H9 (cell line): ENCODE measurements around the gene ARAF. TPM values are rescaled to one million over a fixed set of nuclear protein-coding genes. Genes with fewer than 3 reads are reported as not detected.
"Not testable (repeated sequence)": the region's sequence is repeated elsewhere in the genome, so short reads cannot be mapped to it uniquely, and the experiment has no call there.

Experiments
- DNase-seq: peaks from one replicate; pipeline ENCODE4 v3.0.0-alpha.2; 2017
- H2AFZ ChIP-seq: one replicate; pipeline ENCODE4 v1.6.1; 2013; ENCODE audit warnings: mild to moderate bottlenecking, low read length, control low read depth, moderate library complexity
- H2AK5ac ChIP-seq: 2 replicates; pipeline ENCODE4 v1.6.1; 2013; ENCODE audit warnings: low read length, control low read depth, mixed read lengths; ENCODE audit not compliant: insufficient read length
- H2BK120ac ChIP-seq: one replicate; pipeline ENCODE4 v1.6.1; 2013; ENCODE audit warnings: low read depth, mild to moderate bottlenecking, low read length, control low read depth, inconsistent platforms; ENCODE audit not compliant: poor library complexity, severe bottlenecking
- H2BK12ac ChIP-seq: 2 replicates; pipeline ENCODE4 v1.6.1; 2013; ENCODE audit warnings: low read length, control low read depth, mixed read lengths, low read depth; ENCODE audit not compliant: insufficient read length
- H2BK15ac ChIP-seq: 2 replicates; pipeline ENCODE4 v1.6.1; 2013; ENCODE audit warnings: low read depth, low read length, control low read depth
- H2BK20ac ChIP-seq: one replicate; pipeline ENCODE4 v1.6.1; 2013; ENCODE audit warnings: low read depth, mild to moderate bottlenecking, low read length, control low read depth, inconsistent platforms; ENCODE audit not compliant: poor library complexity, severe bottlenecking
- H2BK5ac ChIP-seq: 2 replicates; pipeline ENCODE4 v1.6.1; 2013; ENCODE audit warnings: low read length, control low read depth, mixed read lengths; ENCODE audit not compliant: insufficient read length
- H3K14ac ChIP-seq: 2 replicates; pipeline ENCODE4 v1.6.1; 2013; ENCODE audit warnings: low read length, control low read depth; ENCODE audit not compliant: insufficient read depth
- H3K18ac ChIP-seq: 2 replicates; pipeline ENCODE4 v1.6.1; 2013; ENCODE audit warnings: low read depth, mild to moderate bottlenecking, mixed read lengths, low read length, control low read depth; ENCODE audit not compliant: insufficient read length
- H3K23ac ChIP-seq: 2 replicates; pipeline ENCODE4 v1.6.1; 2013; ENCODE audit warnings: low read length, control low read depth, mixed read lengths, low read depth; ENCODE audit not compliant: insufficient read length
- H3K23me2 ChIP-seq: 2 replicates; pipeline ENCODE4 v1.6.1; 2013; ENCODE audit warnings: low read depth, mild to moderate bottlenecking, mixed read lengths, low read length, control low read depth; ENCODE audit not compliant: insufficient read length, poor library complexity, severe bottlenecking
- H3K27ac ChIP-seq: 2 replicates; pipeline ENCODE4 v1.5.1; 2013; ENCODE audit warnings: low read length, control low read depth, mixed read lengths, low read depth; ENCODE audit not compliant: insufficient read length
- H3K27me3 ChIP-seq: 2 replicates; pipeline ENCODE4 v1.6.1; 2013; ENCODE audit warnings: low read length, control low read depth, inconsistent platforms; ENCODE audit not compliant: insufficient read depth
- H3K4ac ChIP-seq: 2 replicates; pipeline ENCODE4 v1.6.1; 2013; ENCODE audit warnings: low read depth, mild to moderate bottlenecking, control low read depth, inconsistent platforms, low read length, moderate library complexity
- H3K4me1 ChIP-seq: 2 replicates; pipeline ENCODE4 v1.6.1; 2013; ENCODE audit warnings: low read length, control low read depth, inconsistent platforms; ENCODE audit not compliant: insufficient read depth
- H3K4me2 ChIP-seq: 2 replicates; pipeline ENCODE4 v1.6.1; 2013; ENCODE audit warnings: low read length, control low read depth, mixed read lengths; ENCODE audit not compliant: insufficient read length, insufficient read depth
- H3K56ac ChIP-seq: 2 replicates; pipeline ENCODE4 v1.6.1; 2013; ENCODE audit warnings: low read depth, mild to moderate bottlenecking, mixed read lengths, low read length, control low read depth; ENCODE audit not compliant: insufficient read length
- H3K79me1 ChIP-seq: 2 replicates; pipeline ENCODE4 v1.6.1; 2013; ENCODE audit warnings: low read depth, mild to moderate bottlenecking, moderate library complexity, low read length, control low read depth, inconsistent platforms; ENCODE audit not compliant: insufficient read depth, poor library complexity, severe bottlenecking
- H3K79me2 ChIP-seq: 2 replicates; pipeline ENCODE4 v1.6.1; 2013; ENCODE audit warnings: low read length, control low read depth, inconsistent platforms; ENCODE audit not compliant: insufficient read depth
- H3K9ac ChIP-seq: 2 replicates; pipeline ENCODE4 v1.6.1; 2013; ENCODE audit warnings: low read length, control low read depth, mixed read lengths; ENCODE audit not compliant: insufficient read length; ENCODE audit errors: extremely low read depth
- H3K9me3 ChIP-seq: one replicate; pipeline ENCODE4 v1.6.1; 2013; ENCODE audit warnings: low read depth, low read length, inconsistent platforms; ENCODE audit not compliant: control insufficient read depth
- H3T11ph ChIP-seq: one replicate; pipeline ENCODE4 v1.6.1; 2013; ENCODE audit warnings: mild to moderate bottlenecking, low read length, control low read depth, inconsistent platforms
- H4K20me1 ChIP-seq: one replicate; pipeline ENCODE4 v1.6.1; 2013; ENCODE audit not compliant: control insufficient read depth, insufficient read length, insufficient read depth
- H4K5ac ChIP-seq: 2 replicates; pipeline ENCODE4 v1.6.1; 2013; ENCODE audit warnings: low read depth, mild to moderate bottlenecking, mixed read lengths, low read length, control low read depth; ENCODE audit not compliant: insufficient read length
- H4K8ac ChIP-seq: replicated peaks from 2 replicates; pipeline ENCODE4 v1.6.1; 2013; ENCODE audit warnings: low read length, control low read depth, mixed read lengths, low read depth; ENCODE audit not compliant: insufficient read length
- H4K91ac ChIP-seq: 2 replicates; pipeline ENCODE4 v1.6.1; 2013; ENCODE audit warnings: low read depth, mild to moderate bottlenecking, moderate library complexity, mixed read lengths, low read length, control low read depth; ENCODE audit not compliant: insufficient read length
- H3K27ac Mint-ChIP-seq, 3 experiments: 2 replicates in 2 of 3; 3 replicates in 1 of 3; pipeline ENCODE4 v1.8.0; 2020 to 2021; ENCODE audit warnings: mixed read lengths in 3 of 3, mild to moderate bottlenecking in 1 of 3, moderate library complexity in 1 of 3
- H3K27me3 Mint-ChIP-seq: 2 replicates; pipeline ENCODE4 v1.8.0; 2021; ENCODE audit warnings: low read depth, mild to moderate bottlenecking, moderate library complexity, mixed read lengths
- H3K36me3 Mint-ChIP-seq, 3 experiments: 2 replicates in 2 of 3; 3 replicates in 1 of 3; pipeline ENCODE4 v1.8.0; 2020 to 2021; ENCODE audit warnings: low read depth in 3 of 3, mixed read lengths in 3 of 3; ENCODE audit not compliant: insufficient read depth in 1 of 3
- H3K4me1 Mint-ChIP-seq, 2 experiments: 2 replicates each; pipeline ENCODE4 v1.8.0; 2020; ENCODE audit warnings: mixed read lengths in 2 of 2
- H3K4me3 Mint-ChIP-seq, 2 experiments: 2 replicates in 1 of 2; 3 replicates in 1 of 2; pipeline ENCODE4 v1.8.0; 2020 to 2021; ENCODE audit warnings: mild to moderate bottlenecking in 2 of 2, mixed read lengths in 2 of 2, moderate library complexity in 1 of 2
- H3K9me3 Mint-ChIP-seq, 2 experiments: 2 replicates in 1 of 2; 3 replicates in 1 of 2; pipeline ENCODE4 v1.8.0; 2020; ENCODE audit warnings: mild to moderate bottlenecking in 2 of 2, mixed read lengths in 2 of 2, moderate library complexity in 1 of 2
- WGBS: extraction: QIAGEN DNeasy Blood & Tissue Kit; methylation state at CpG from one replicate; pipeline ENCODE4 v1.1.7; 2013; ENCODE audit warnings: missing lambda C conversion rate, low lambda C conversion rate, mixed read lengths; ENCODE audit not compliant: insufficient read length; ENCODE audit errors: extremely low coverage; 5-methylcytosine and 5-hydroxymethylcytosine counted together
- long read RNA-seq: library from polyadenylated mRNA; unstranded; transcript quantifications from one replicate; pipeline ENCODE4 v2.0.0, GENCODE V29; 2020
- total RNA-seq: library from RNA; stranded (reverse); gene quantifications from 2 replicates; pipeline ENCODE4 v1.2.1, GENCODE V29; 2021
- TF ChIP-seq, protein P1 (sequence below): fragments of 200-600 bp; sonication (generic); conservative IDR thresholded peaks from 3 replicates; pipeline ENCODE4 v1.8.0; 2021; ENCODE audit warnings: antibody characterized with exemption, mild to moderate bottlenecking

ARAF gene
- 48.1 and 48.4 TPM in 2 replicates for total RNA-seq
- long read RNA-seq, transcript ARAF-203 (16 exons, 2,458 nt), result major isoform, 192 of 218 reads
- long read RNA-seq, partial matches to known transcripts, result 16 of 218 reads
- long read RNA-seq, other reads (novel, unspliced or antisense), result 8 of 218 reads

DNA sequence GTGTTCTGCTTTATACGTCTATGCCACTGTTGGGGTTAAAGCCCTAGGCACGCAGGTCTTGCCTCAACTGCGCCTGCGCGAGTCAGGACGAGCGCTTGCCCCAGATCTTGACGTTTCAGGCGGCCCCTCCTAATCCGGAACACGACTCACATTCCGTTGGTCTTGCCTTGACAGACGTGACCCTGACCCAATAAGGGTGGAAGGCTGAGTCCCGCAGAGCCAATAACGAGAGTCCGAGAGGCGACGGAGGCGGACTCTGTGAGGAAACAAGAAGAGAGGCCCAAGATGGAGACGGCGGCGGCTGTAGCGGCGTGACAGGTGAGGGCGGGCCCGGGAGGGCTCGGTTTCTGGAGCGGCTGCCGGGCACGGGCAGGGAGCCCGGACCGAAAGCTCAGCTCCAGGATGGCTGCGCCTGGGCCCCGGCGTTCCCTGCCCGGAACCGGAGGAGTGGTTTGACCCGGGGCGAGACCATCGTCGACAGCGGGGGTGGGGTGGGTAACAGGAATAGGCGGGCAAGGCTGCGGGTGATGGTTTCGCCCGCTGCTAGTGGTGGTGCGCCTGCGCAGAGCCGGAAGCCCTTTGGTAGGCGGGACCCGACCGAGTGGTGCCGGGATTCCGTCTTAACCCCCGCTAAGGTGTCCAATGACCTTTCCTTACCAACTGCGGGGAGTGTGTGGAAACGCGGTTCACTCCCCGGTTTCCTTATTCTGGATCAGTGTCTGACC lies at the start of gene ARAF:
ARAF (plus strand) TSS at position 272 of the 725 bp plus-strand sequence. CDS start 1,763 bp downstream, outside the sequence.
- Histone ChIP-seq H3K27me3 (no peaks in the 10 kb centered on the region), H3K79me2 (no peaks in the 10 kb centered on the region), H2BK5ac (no peak within 1 kb of the TSS), H2BK120ac (no peak within 1 kb of the TSS), H2BK12ac (no peak within 1 kb of the TSS), H3T11ph (no peak within 1 kb of the TSS), H3K4me2 (peak within 1 kb of the TSS; percentile 68), H2AFZ (no peak within 1 kb of the TSS), H3K79me1 (no peaks in the 10 kb centered on the region), H3K4ac (no peak within 1 kb of the TSS), H4K5ac (no peak within 1 kb of the TSS), H4K20me1 (no peaks in the 10 kb centered on the region), H4K8ac (no peak within 1 kb of the TSS), H2BK20ac (no peak within 1 kb of the TSS), H3K14ac (peak within 1 kb of the TSS; percentile 82; the same call in 1 of the 2 replicates), H3K23ac (no peak within 1 kb of the TSS), H3K27ac (no peak within 1 kb of the TSS), H3K23me2 (no peaks in the 10 kb centered on the region), H3K9me3 (no peaks in the 10 kb centered on the region), H3K9ac (peak within 1 kb of the TSS; percentile 50), H3K18ac (peak within 1 kb of the TSS; percentile 88), H3K4me1 (no peaks in the 10 kb centered on the region), H2AK5ac (no peak within 1 kb of the TSS), H2BK15ac (no peak within 1 kb of the TSS), H4K91ac (no peak within 1 kb of the TSS), H3K56ac (no peak within 1 kb of the TSS)
- Mint-ChIP-seq H3K27ac (peak within 1 kb of the TSS; percentile 93 to 98 (median 95)), H3K27me3 (no peaks in the 10 kb centered on the region), H3K9me3 (peaks cover 58 to 81% of the 10 kb centered on the region in 2 experiments), H3K36me3 (peaks cover 20 to 30% (median 30%) of the 10 kb centered on the region in 3 experiments), H3K4me1 (peaks cover 15 to 27% of the 10 kb centered on the region in 2 experiments), H3K4me3 (peak within 1 kb of the TSS; percentile 86 to 89)
- TF ChIP-seq, protein P1, sequence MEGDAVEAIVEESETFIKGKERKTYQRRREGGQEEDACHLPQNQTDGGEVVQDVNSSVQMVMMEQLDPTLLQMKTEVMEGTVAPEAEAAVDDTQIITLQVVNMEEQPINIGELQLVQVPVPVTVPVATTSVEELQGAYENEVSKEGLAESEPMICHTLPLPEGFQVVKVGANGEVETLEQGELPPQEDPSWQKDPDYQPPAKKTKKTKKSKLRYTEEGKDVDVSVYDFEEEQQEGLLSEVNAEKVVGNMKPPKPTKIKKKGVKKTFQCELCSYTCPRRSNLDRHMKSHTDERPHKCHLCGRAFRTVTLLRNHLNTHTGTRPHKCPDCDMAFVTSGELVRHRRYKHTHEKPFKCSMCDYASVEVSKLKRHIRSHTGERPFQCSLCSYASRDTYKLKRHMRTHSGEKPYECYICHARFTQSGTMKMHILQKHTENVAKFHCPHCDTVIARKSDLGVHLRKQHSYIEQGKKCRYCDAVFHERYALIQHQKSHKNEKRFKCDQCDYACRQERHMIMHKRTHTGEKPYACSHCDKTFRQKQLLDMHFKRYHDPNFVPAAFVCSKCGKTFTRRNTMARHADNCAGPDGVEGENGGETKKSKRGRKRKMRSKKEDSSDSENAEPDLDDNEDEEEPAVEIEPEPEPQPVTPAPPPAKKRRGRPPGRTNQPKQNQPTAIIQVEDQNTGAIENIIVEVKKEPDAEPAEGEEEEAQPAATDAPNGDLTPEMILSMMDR, result no peak
- DNase-seq, result peak; percentile 98
- WGBS, result no CpG with 5 or more reads among the region's 59 CpGs

DNA sequence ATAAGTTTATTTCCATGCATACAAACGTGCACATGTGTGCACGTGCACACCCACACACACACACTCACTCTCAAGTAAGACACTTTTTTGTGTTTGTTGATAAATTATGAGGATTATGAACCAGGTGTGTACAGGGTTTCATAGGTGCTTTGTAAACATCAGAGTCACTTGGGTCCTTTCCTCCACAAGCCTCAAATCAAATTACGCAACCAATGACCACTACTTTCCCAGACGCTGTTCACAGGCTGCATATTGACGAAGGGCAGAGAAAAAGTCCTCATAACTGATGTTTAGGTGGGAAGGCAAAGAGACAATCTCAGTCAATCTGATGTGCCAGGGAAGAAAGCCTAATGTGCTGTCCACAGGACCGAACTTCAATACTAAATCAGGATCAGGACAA lies 48.6 kb upstream of the ARAF start:
- WGBS, result no CpG with 5 or more reads among the region's 6 CpGs
- peak overlapping the region; percentile 66 to 75 for H3K4me3 Mint-ChIP-seq
- H3K27ac ChIP-seq, H3K18ac ChIP-seq, H2BK15ac ChIP-seq, H3K9ac ChIP-seq, H4K91ac ChIP-seq, H3K4me2 ChIP-seq, H3K27ac Mint-ChIP-seq, H3T11ph ChIP-seq, H3K27me3 ChIP-seq, H2AFZ ChIP-seq, H2AK5ac ChIP-seq, H3K4ac ChIP-seq, H2BK120ac ChIP-seq, H4K8ac ChIP-seq, H2BK12ac ChIP-seq, H3K79me1 ChIP-seq, H3K23ac ChIP-seq, H3K56ac ChIP-seq, H2BK20ac ChIP-seq, H3K14ac ChIP-seq, DNase-seq, H3K23me2 ChIP-seq, H3K4me1 ChIP-seq, H3K79me2 ChIP-seq, H2BK5ac ChIP-seq, H4K5ac ChIP-seq, H4K20me1 ChIP-seq, H3K36me3 Mint-ChIP-seq, H3K27me3 Mint-ChIP-seq: not testable (repeated sequence)
- H3K9me3 ChIP-seq, result peaks cover 25% of the 10 kb centered on the region
- H3K9me3 Mint-ChIP-seq, result peaks cover 49 to 59% of the 10 kb centered on the region in 2 experiments
- H3K4me1 Mint-ChIP-seq, result peaks cover 10 to 11% of the 10 kb centered on the region in 2 experiments
